Coronary artery (tissue), 2 donors: ENCODE measurements around the gene DRP2.

Experiments
- DNase-seq: peaks from one replicate; pipeline ENCODE4 v3.0.0-alpha.2; 2017; ENCODE audit warnings: low spot score
- H3K27ac ChIP-seq, 2 donors: fragments of 200-600 bp; sonication (generic); one replicate each; pipeline ENCODE4 v1.5.1; 2016 to 2019
- H3K4me3 ChIP-seq: fragments of 200-600 bp; sonication (generic); 2 replicates; pipeline ENCODE4 v1.5.1; 2016; ENCODE audit warnings: mild to moderate bottlenecking, moderate library complexity
- TF ChIP-seq, protein P1 (sequence below): fragments of 200-600 bp; sonication (generic); IDR thresholded peaks from one replicate; pipeline ENCODE4 v1.5.1; 2019; ENCODE audit warnings: antibody characterized with exemption

Gene DRP2

GRCh38 chrX:101237041-101237440, 17.5 kb downstream of the DRP2 start:
- DNase-seq: no peak
- Histone ChIP-seq H3K27ac (no peak overlapping the region), H3K4me3 (no peak overlapping the region)
- TF ChIP-seq, protein P1, sequence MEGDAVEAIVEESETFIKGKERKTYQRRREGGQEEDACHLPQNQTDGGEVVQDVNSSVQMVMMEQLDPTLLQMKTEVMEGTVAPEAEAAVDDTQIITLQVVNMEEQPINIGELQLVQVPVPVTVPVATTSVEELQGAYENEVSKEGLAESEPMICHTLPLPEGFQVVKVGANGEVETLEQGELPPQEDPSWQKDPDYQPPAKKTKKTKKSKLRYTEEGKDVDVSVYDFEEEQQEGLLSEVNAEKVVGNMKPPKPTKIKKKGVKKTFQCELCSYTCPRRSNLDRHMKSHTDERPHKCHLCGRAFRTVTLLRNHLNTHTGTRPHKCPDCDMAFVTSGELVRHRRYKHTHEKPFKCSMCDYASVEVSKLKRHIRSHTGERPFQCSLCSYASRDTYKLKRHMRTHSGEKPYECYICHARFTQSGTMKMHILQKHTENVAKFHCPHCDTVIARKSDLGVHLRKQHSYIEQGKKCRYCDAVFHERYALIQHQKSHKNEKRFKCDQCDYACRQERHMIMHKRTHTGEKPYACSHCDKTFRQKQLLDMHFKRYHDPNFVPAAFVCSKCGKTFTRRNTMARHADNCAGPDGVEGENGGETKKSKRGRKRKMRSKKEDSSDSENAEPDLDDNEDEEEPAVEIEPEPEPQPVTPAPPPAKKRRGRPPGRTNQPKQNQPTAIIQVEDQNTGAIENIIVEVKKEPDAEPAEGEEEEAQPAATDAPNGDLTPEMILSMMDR: no peak

- TF ChIP-seq, protein P1: no peak
- peak; percentile 50 for DNase-seq
- H3K27ac ChIP-seq: no peak overlapping the region
- H3K4me3 ChIP-seq: no peak overlapping the region
These were observed 21.9 kb downstream of the DRP2 start for GRCh38 chrX:101241531-101241930.

DNA sequence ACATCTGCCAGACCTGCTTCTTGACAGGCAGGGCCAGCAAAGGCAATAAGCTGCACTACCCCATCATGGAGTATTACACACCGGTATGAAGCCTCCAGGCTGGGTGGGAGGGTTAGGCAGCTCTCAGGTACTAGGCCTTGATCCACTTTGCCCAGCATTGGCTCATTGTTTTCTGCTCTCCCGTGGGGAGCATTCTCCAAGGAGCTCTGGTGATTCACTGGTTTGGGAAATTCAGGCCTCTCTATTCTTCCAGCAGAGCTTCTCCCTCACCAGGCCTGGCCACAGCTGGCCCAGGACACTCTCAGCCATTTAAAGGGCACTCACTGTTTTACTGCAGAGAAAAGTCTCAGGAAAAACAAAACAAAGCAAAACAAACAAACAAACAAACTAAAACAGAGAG, 33.0 kb downstream of the DRP2 start:
- no peak overlapping the region for H3K4me3 ChIP-seq
- DNase-seq: no peak
- no peak overlapping the region for H3K27ac ChIP-seq
- TF ChIP-seq, protein P1: no peak

GRCh38 chrX:101257448-101258258, 38.1 kb downstream of the DRP2 start:
- TF ChIP-seq, protein P1: no peak
- DNase-seq: no peak
- no peak overlapping the region for H3K27ac ChIP-seq
- H3K4me3 ChIP-seq: no peak overlapping the region

DNA sequence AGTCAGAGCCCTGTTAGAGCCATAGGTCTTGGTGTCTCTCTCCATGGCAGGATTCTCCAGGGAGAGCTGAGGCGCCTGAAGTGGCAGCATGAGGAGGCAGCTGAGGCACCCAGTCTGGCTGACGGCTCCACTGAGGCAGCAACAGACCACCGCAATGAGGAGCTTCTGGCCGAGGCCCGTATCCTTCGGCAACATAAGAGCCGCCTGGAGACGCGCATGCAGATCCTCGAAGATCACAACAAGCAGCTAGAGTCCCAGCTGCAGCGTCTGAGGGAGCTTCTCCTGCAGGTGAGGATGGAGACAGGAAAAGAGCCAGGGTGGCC, 38.6 kb downstream of the DRP2 start:
- no peak for DNase-seq
- no peak overlapping the region for H3K4me3 ChIP-seq
- H3K27ac ChIP-seq: no peak overlapping the region
- TF ChIP-seq, protein P1: no peak

DNA sequence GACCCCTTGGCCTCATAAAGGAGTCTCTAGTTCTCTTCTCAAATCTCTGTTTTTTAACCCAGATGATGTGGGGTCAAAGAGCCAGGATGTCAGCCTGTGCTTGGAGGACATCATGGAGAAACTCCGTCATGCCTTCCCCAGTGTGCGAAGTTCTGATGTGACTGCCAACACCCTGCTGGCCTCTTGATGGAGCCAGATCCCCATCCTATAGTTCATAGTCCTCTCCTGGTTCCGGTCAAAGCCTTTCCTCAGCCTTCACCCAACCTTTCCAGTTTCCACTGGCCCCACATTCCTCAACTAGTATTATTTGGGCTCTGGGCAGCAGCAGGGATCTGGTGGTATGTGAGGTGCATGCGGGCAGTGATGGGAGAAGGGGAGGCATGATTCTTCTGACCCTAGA, 40.8 kb downstream of the DRP2 start:
- DNase-seq: no peak
- Histone ChIP-seq H3K27ac (no peak overlapping the region), H3K4me3 (no peak overlapping the region)
- TF ChIP-seq, protein P1: no peak

DNA sequence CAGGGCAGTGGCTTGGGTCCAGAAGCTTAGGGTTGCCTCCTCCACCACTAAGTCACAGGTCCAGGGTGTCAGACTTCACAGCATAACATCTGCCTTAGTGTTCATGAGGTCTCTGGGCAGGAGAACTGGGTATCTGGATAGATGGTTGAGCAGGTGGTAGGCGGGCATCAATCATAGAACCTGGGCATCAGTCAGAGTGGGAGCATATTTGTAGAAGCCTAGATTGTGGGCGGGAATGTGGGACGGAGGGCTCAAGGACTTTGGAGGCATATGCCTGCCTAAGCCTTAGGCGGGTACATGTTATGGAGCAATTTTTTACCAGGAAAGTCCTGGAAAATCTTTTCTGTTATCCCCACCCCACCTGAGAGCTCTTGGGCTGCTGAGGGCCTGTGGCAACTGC, 43.0 kb downstream of the DRP2 start:
- Histone ChIP-seq H3K4me3 (no peak overlapping the region), H3K27ac (no peak overlapping the region)
- TF ChIP-seq, protein P1: no peak
- no peak for DNase-seq
